SK-N-SH (cell line): Measurements from ENCODE around the gene MANF. TPM values are rescaled to one million over a fixed set of nuclear protein-coding genes. Genes with fewer than 3 reads are reported as not detected.

Experiments
- CTCF ChIA-PET: fragments of 300-600, 350-600 bp; formaldehyde crosslinking; extraction: SDS; loops from one replicate; lab custom pipeline; 2021; lab: Yijun Ruan, JAX
- POLR2A ChIA-PET: fragments of 350-600 bp; sonication (Branson Sonifier 250); formaldehyde crosslinking; extraction: SDS; loops from one replicate; lab custom pipeline; 2020; ENCODE audit warnings: antibody characterized with exemption, inconsistent platforms; lab: Yijun Ruan, JAX
- DNase-seq: peaks from one replicate; pipeline ENCODE4 v3.0.0; 2012
- H2AFZ ChIP-seq: fragments of 200-600 bp; sonication (generic); 2 replicates; pipeline ENCODE4 v1.8.1; 2016; ENCODE audit warnings: antibody characterized with exemption, mild to moderate bottlenecking, low read depth
- H3F3A ChIP-seq: fragments of 200-600 bp; sonication (generic); replicated peaks from 2 replicates; pipeline ENCODE3; 2016; ENCODE audit warnings: antibody characterized with exemption, mild to moderate bottlenecking; ENCODE audit not compliant: insufficient read depth
- H3K27ac ChIP-seq, 2 experiments: fragments of 200-500 bp in 1 of 2; fragments of 200-600 bp in 1 of 2; sonication (Bioruptor generic) in 1 of 2; sonication (generic), shearing (Covaris generic) in 1 of 2; 2 replicates each; pipeline versions ENCODE4 v1.5.1 to v1.6.1; 2014 to 2016; ENCODE audit warnings: low read depth in 2 of 2, inconsistent platforms in 1 of 2, low read length in 1 of 2, mild to moderate bottlenecking in 1 of 2, mixed read lengths in 1 of 2
- H3K27me3 ChIP-seq: fragments of 200-600 bp; sonication (generic), shearing (Covaris generic); 2 replicates; pipeline ENCODE4 v1.6.1; 2016; ENCODE audit warnings: mixed run types; ENCODE audit not compliant: insufficient read depth
- H3K36me3 ChIP-seq, 2 experiments: fragments of 200-500 bp in 1 of 2; fragments of 200-600 bp in 1 of 2; sonication (Bioruptor generic) in 1 of 2; sonication (generic) in 1 of 2; replicated peaks in 1 of 2; 2 replicates each; pipeline versions ENCODE3 to v1.5.1; 2014 to 2016; ENCODE audit warnings: low read length in 1 of 2, mild to moderate bottlenecking in 1 of 2; ENCODE audit not compliant: insufficient read depth in 2 of 2, control insufficient read depth in 1 of 2
- H3K4me1 ChIP-seq, 2 experiments: fragments of 200-500 bp in 1 of 2; fragments of 200-600 bp in 1 of 2; sonication (Bioruptor generic) in 1 of 2; sonication (generic), shearing (Covaris generic) in 1 of 2; 2 replicates each; pipeline versions ENCODE4 v1.5.1 to v1.6.1; 2014 to 2016; ENCODE audit warnings: low read depth in 1 of 2, low read length in 1 of 2, mixed run types in 1 of 2; ENCODE audit not compliant: insufficient read depth in 2 of 2, control insufficient read depth in 1 of 2
- H3K4me2 ChIP-seq: fragments of 200-600 bp; sonication (generic), shearing (Covaris generic); 2 replicates; pipeline ENCODE4 v1.6.1; 2017; ENCODE audit warnings: mixed run types
- H3K4me3 ChIP-seq, 2 experiments: fragments of 200-500 bp in 1 of 2; fragments of 200-600 bp in 1 of 2; sonication (Bioruptor generic) in 1 of 2; sonication (generic), shearing (Covaris generic) in 1 of 2; 2 replicates each; pipeline versions ENCODE4 v1.5.1 to v1.8.1; 2014 to 2016; ENCODE audit warnings: low read depth in 2 of 2, inconsistent platforms in 1 of 2, low read length in 1 of 2, mild to moderate bottlenecking in 1 of 2, mixed read lengths in 1 of 2, moderate library complexity in 1 of 2
- H3K79me2 ChIP-seq: fragments of 200-600 bp; sonication (generic); 2 replicates; pipeline ENCODE4 v1.8.1; 2017; ENCODE audit warnings: mild to moderate bottlenecking; ENCODE audit not compliant: insufficient read depth
- H3K9ac ChIP-seq: fragments of 200-600 bp; sonication (generic); 2 replicates; pipeline ENCODE4 v1.6.1; 2017; ENCODE audit warnings: mixed run types
- H3K9me2 ChIP-seq: fragments of 200-600 bp; sonication (generic); 2 replicates; pipeline ENCODE4 v1.6.1; 2017; ENCODE audit warnings: mixed run types
- H3K9me3 ChIP-seq: fragments of 200-600 bp; sonication (generic); 2 replicates; pipeline ENCODE4 v1.6.1; 2017; ENCODE audit warnings: mixed run types, mild to moderate bottlenecking, moderate library complexity
- H4K20me1 ChIP-seq: fragments of 200-600 bp; sonication (generic); 2 replicates; pipeline ENCODE4 v1.6.1; 2017; ENCODE audit warnings: mild to moderate bottlenecking, mixed run types; ENCODE audit not compliant: insufficient read depth
- ELF1 ChIP-seq: IDR thresholded peaks from 2 replicates; pipeline ENCODE4 v1.4.0; 2012
- EP300 ChIP-seq, 2 experiments: IDR thresholded peaks; 2 replicates each; pipeline versions ENCODE4 v1.4.0 to v1.6.1; 2012; ENCODE audit warnings: borderline replicate concordance in 1 of 2, low read depth in 1 of 2, low read length in 1 of 2
- FOSL2 ChIP-seq: IDR thresholded peaks from 2 replicates; pipeline ENCODE4 v1.4.0; 2012; ENCODE audit warnings: low read depth, mild to moderate bottlenecking, moderate library complexity, borderline replicate concordance
- FOXJ3 ChIP-seq: sonication (generic); formaldehyde crosslinking; IDR thresholded peaks from 2 replicates; pipeline ENCODE4 v1.5.1; 2020; ENCODE audit warnings: mild to moderate bottlenecking, missing genetic modification reagents
- FOXM1 ChIP-seq: IDR thresholded peaks from 2 replicates; pipeline ENCODE4 v1.4.0; 2012; ENCODE audit warnings: low read depth, mild to moderate bottlenecking
- GABPA ChIP-seq: IDR thresholded peaks from 2 replicates; pipeline ENCODE4 v1.4.0; 2012; ENCODE audit warnings: low read depth, mild to moderate bottlenecking
- JUND ChIP-seq: IDR thresholded peaks from 2 replicates; pipeline ENCODE4 v1.4.0; 2012
- MAX ChIP-seq: IDR thresholded peaks from 2 replicates; pipeline ENCODE4 v1.4.0; 2012; ENCODE audit warnings: low read depth
- MEF2A ChIP-seq: IDR thresholded peaks from 2 replicates; pipeline ENCODE4 v1.4.0; 2012; ENCODE audit warnings: low read depth, borderline replicate concordance
- MXI1 ChIP-seq: IDR thresholded peaks from 2 replicates; pipeline ENCODE4 v1.6.1; 2012; ENCODE audit warnings: mild to moderate bottlenecking, low read depth, low read length, improper control_type of control experiment
- NFIC ChIP-seq: IDR thresholded peaks from 2 replicates; pipeline ENCODE4 v1.4.0; 2012; ENCODE audit warnings: borderline replicate concordance
- NRF1 ChIP-seq: IDR thresholded peaks from 2 replicates; pipeline ENCODE4 v1.6.1; 2012; ENCODE audit warnings: low read depth, mild to moderate bottlenecking, low read length
- POLR2AphosphoS5 ChIP-seq: IDR thresholded peaks from 2 replicates; pipeline ENCODE4 v1.6.1; 2012; ENCODE audit warnings: low read depth, low read length
- RAD21 ChIP-seq: IDR thresholded peaks from 2 replicates; pipeline ENCODE4 v1.6.1; 2012; ENCODE audit warnings: mild to moderate bottlenecking, low read length
- RCOR1 ChIP-seq: fragments of 150-350 bp; IDR thresholded peaks from 2 replicates; pipeline ENCODE4 v1.6.1; 2017; ENCODE audit warnings: antibody characterized with exemption, low read length
- RFX5 ChIP-seq: IDR thresholded peaks from 2 replicates; pipeline ENCODE4 v1.6.1; 2012; ENCODE audit warnings: mild to moderate bottlenecking, improper control_type of control experiment, low read length
- RXRA ChIP-seq: IDR thresholded peaks from 2 replicates; pipeline ENCODE4 v1.4.0; 2012; ENCODE audit warnings: low read depth, mild to moderate bottlenecking, borderline replicate concordance
- SIN3A ChIP-seq: IDR thresholded peaks from 2 replicates; pipeline ENCODE4 v1.6.1; 2012; ENCODE audit warnings: low read depth, mild to moderate bottlenecking, low read length, moderate library complexity, borderline replicate concordance
- SMC3 ChIP-seq: IDR thresholded peaks from 2 replicates; pipeline ENCODE4 v1.6.1; 2012; ENCODE audit warnings: low read depth, low read length, improper control_type of control experiment
- TAF1 ChIP-seq: IDR thresholded peaks from 2 replicates; pipeline ENCODE4 v1.6.1; 2012; ENCODE audit warnings: low read depth, mild to moderate bottlenecking, low read length, moderate library complexity, borderline replicate concordance
- TCF12 ChIP-seq: IDR thresholded peaks from 2 replicates; pipeline ENCODE4 v1.4.0; 2012
- TEAD4 ChIP-seq: IDR thresholded peaks from 2 replicates; pipeline ENCODE4 v1.4.0; 2012; ENCODE audit warnings: mild to moderate bottlenecking, borderline replicate concordance; ENCODE audit not compliant: insufficient read depth
- USF1 ChIP-seq: IDR thresholded peaks from 2 replicates; pipeline ENCODE4 v1.4.0; 2012; ENCODE audit warnings: low read depth, borderline replicate concordance
- YY1 ChIP-seq: IDR thresholded peaks from 2 replicates; pipeline ENCODE4 v1.4.0; 2012; ENCODE audit warnings: low read depth, mild to moderate bottlenecking
- WGBS: methylation state at CpG from one replicate; pipeline ENCODE4 v1.1.6; 2017; ENCODE audit warnings: low lambda C conversion rate; 5-methylcytosine and 5-hydroxymethylcytosine counted together
- polyA plus RNA-seq, 3 experiments: library from polyadenylated mRNA; depleted of rRNA; stranded (reverse); fragments of >200 nt; gene quantifications; 2 replicates each; pipeline ENCODE4 v1.2.3, GENCODE V29; 2012
- TF ChIP-seq, protein P1 (sequence below): fragments of 150-350 bp; IDR thresholded peaks from 2 replicates; pipeline ENCODE4 v1.6.1; 2017; ENCODE audit warnings: antibody characterized with exemption, low read length, low read depth, borderline replicate concordance
- TF ChIP-seq, protein P2 (sequence below): IDR thresholded peaks from 2 replicates; pipeline ENCODE4; 2012
- TF ChIP-seq, protein P3 (sequence below): fragments of 200-600 bp; sonication (generic); IDR thresholded peaks from 2 replicates; pipeline ENCODE4 v1.6.1; 2017; ENCODE audit warnings: antibody characterized with exemption, mild to moderate bottlenecking, moderate library complexity
- TF ChIP-seq, protein P4 (sequence below): IDR thresholded peaks from 2 replicates; pipeline ENCODE4 v1.4.0; 2012; ENCODE audit warnings: low read depth, borderline replicate concordance

Gene MANF
- polyA plus RNA-seq, 1 of the 3 experiments (the other 2 are of a cell fraction): 121 TPM

- Histone ChIP-seq H3K36me3 (no peaks in the 10 kb centered on the region), H2AFZ (peak overlapping the region; percentile 76), H3K79me2 (no peaks in the 10 kb centered on the region), H3K9me2 (no peaks in the 10 kb centered on the region), H3F3A (peaks cover 9% of the 10 kb centered on the region), H3K4me2 (peak overlapping the region; percentile 45), H3K27me3 (no peaks in the 10 kb centered on the region; the same call in 1 of the 2 replicates), H4K20me1 (no peaks in the 10 kb centered on the region), H3K27ac (peak overlapping the region; percentile 72 to 89; a peak in 3 of 4 replicates), H3K4me1 (peaks cover 0 to 15% of the 10 kb centered on the region in 2 experiments; a peak in 2 of 4 replicates), H3K4me3 (no peak overlapping the region), H3K9ac (peak overlapping the region; percentile 29; the same call in 1 of the 2 replicates), H3K9me3 (no peaks in the 10 kb centered on the region)
- no peak for DNase-seq
- 48% methylated on average over 4 of the region's 4 CpGs for WGBS
- ChIA-PET CTCF (interaction anchor here (0.7 to 1.2 kb wide), 3 partner anchors 49 to 721 kb away, joined by 3 to 4 read pairs (median 3); no protein-coding TSS in a partner anchor), POLR2A (no interaction called here)
- TF ChIP-seq SIN3A: no peak
- TF ChIP-seq NFIC: 0 out of 2 replicates have a peak, but pooled peaks have one; percentile 34
- TF ChIP-seq, protein P1, sequence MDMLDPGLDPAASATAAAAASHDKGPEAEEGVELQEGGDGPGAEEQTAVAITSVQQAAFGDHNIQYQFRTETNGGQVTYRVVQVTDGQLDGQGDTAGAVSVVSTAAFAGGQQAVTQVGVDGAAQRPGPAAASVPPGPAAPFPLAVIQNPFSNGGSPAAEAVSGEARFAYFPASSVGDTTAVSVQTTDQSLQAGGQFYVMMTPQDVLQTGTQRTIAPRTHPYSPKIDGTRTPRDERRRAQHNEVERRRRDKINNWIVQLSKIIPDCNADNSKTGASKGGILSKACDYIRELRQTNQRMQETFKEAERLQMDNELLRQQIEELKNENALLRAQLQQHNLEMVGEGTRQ: no peak
- TF ChIP-seq MXI1: no peak
- TF ChIP-seq RXRA: no peak
- TF ChIP-seq RFX5: no peak
- TF ChIP-seq RAD21: no peak
- TF ChIP-seq GABPA: peak; percentile 48; the same call in 1 of the 2 replicates
- no peak for TF ChIP-seq SMC3
- TF ChIP-seq, protein P2, sequence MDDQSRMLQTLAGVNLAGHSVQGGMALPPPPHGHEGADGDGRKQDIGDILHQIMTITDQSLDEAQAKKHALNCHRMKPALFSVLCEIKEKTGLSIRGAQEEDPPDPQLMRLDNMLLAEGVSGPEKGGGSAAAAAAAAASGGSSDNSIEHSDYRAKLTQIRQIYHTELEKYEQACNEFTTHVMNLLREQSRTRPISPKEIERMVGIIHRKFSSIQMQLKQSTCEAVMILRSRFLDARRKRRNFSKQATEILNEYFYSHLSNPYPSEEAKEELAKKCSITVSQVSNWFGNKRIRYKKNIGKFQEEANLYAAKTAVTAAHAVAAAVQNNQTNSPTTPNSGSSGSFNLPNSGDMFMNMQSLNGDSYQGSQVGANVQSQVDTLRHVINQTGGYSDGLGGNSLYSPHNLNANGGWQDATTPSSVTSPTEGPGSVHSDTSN: no peak
- TF ChIP-seq, protein P3, sequence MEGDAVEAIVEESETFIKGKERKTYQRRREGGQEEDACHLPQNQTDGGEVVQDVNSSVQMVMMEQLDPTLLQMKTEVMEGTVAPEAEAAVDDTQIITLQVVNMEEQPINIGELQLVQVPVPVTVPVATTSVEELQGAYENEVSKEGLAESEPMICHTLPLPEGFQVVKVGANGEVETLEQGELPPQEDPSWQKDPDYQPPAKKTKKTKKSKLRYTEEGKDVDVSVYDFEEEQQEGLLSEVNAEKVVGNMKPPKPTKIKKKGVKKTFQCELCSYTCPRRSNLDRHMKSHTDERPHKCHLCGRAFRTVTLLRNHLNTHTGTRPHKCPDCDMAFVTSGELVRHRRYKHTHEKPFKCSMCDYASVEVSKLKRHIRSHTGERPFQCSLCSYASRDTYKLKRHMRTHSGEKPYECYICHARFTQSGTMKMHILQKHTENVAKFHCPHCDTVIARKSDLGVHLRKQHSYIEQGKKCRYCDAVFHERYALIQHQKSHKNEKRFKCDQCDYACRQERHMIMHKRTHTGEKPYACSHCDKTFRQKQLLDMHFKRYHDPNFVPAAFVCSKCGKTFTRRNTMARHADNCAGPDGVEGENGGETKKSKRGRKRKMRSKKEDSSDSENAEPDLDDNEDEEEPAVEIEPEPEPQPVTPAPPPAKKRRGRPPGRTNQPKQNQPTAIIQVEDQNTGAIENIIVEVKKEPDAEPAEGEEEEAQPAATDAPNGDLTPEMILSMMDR: no peak
- TF ChIP-seq ELF1: 0 out of 2 replicates have a peak, but pooled peaks have one; percentile 20
- TF ChIP-seq TCF12: peak; percentile 45; the same call in 1 of the 2 replicates
- TF ChIP-seq, protein P4, sequence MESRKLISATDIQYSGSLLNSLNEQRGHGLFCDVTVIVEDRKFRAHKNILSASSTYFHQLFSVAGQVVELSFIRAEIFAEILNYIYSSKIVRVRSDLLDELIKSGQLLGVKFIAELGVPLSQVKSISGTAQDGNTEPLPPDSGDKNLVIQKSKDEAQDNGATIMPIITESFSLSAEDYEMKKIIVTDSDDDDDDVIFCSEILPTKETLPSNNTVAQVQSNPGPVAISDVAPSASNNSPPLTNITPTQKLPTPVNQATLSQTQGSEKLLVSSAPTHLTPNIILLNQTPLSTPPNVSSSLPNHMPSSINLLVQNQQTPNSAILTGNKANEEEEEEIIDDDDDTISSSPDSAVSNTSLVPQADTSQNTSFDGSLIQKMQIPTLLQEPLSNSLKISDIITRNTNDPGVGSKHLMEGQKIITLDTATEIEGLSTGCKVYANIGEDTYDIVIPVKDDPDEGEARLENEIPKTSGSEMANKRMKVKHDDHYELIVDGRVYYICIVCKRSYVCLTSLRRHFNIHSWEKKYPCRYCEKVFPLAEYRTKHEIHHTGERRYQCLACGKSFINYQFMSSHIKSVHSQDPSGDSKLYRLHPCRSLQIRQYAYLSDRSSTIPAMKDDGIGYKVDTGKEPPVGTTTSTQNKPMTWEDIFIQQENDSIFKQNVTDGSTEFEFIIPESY: no peak
- no peak for TF ChIP-seq USF1
- peak; percentile 81 for TF ChIP-seq TEAD4
- TF ChIP-seq POLR2AphosphoS5: peak; percentile 64
- TF ChIP-seq FOSL2: peak; percentile 98
- peak; percentile 95 for TF ChIP-seq JUND
- no peak for TF ChIP-seq FOXM1
- no peak for TF ChIP-seq NRF1
- TF ChIP-seq FOXJ3 (CRISPR knock-in tag): no peak
- TF ChIP-seq TAF1: no peak
- TF ChIP-seq MEF2A: no peak
- 0 out of 2 replicates have a peak, but pooled peaks have one; percentile 12 for TF ChIP-seq MAX
- TF ChIP-seq EP300 (IDR thresholded peaks at IDR 0.05; ENCODE audit: borderline replicate concordance in 1 of 2, low read depth in 1 of 2, low read length in 1 of 2): no peak
- no peak for TF ChIP-seq RCOR1
- peak; percentile 70; the same call in 1 of the 2 replicates for TF ChIP-seq YY1
Observed at GRCh38 chr3:51340013-51340829, 44.9 kb upstream of the MANF start.
